K562 (cell line): Measurements from ENCODE around the gene PIGQ. TPM values are rescaled to one million over a fixed set of nuclear protein-coding genes. Genes with fewer than 3 reads are reported as not detected.
A peak's percentile ranks its signal among the peaks of the same experiment; 100 is the strongest.

Source experiments
- CSDE1 ChIP-seq, 2 experiments: fragments of 450-650 bp; IDR thresholded peaks; 2 replicates each; pipeline ENCODE4 v1.6.1; 2016; ENCODE audit warnings: mild to moderate bottlenecking in 1 of 2
- FOXJ2 ChIP-seq: fragments of 200-800 bp; sonication (Bioruptor generic); IDR thresholded peaks from 2 replicates; pipeline ENCODE4 v1.6.1; 2016; ENCODE audit warnings: missing genetic modification characterization, missing compliant biosample characterization
- MCM3 ChIP-seq: fragments of 450-650 bp; IDR thresholded peaks from 2 replicates; pipeline ENCODE4 v1.6.1; 2016
- POLR2G ChIP-seq: fragments of 200-400 bp; formaldehyde crosslinking; IDR thresholded peaks from 2 replicates; pipeline ENCODE4 v1.6.1; 2017; ENCODE audit warnings: low read depth, mild to moderate bottlenecking, antibody characterized with exemption, low read length, moderate library complexity
- ZFP36 ChIP-seq: fragments of 150-350 bp; IDR thresholded peaks from 2 replicates; pipeline ENCODE4 v1.6.1; 2018; ENCODE audit warnings: low read length, low read depth; ENCODE audit not compliant: partially characterized antibody
- ZNF23 ChIP-seq: fragments of 250-450 bp; sonication (Bioruptor Pico); IDR thresholded peaks from 2 replicates; pipeline ENCODE4 v1.4.0; 2020; ENCODE audit warnings: mild to moderate bottlenecking
- polyA plus RNA-seq, 8 experiments: library from polyadenylated mRNA; depleted of rRNA in 4 of 8; stranded (reverse) in 5 of 8; unstranded in 3 of 8; fragments of >200 nt; fragmentation: Nextera tagmentation in 2 of 8; fragmentation: Illumina TruSeq in 1 of 8; extraction: Ambion mirVana in 2 of 8; extraction: Trizol in 1 of 8; gene quantifications; 2 replicates each; pipeline versions ENCODE4 v1.2.1 to v1.2.3, GENCODE V29; 2011 to 2014; ENCODE audit warnings: inconsistent platforms in 1 of 8, missing spikeins in 1 of 8
- total RNA-seq, 7 experiments: library from RNA; depleted of rRNA in 6 of 7; stranded (reverse); fragments of >200 nt in 6 of 7; fragmentation: Illumina TruSeq in 2 of 7; extraction: Trizol in 2 of 7; gene quantifications; 2 replicates each; pipeline versions ENCODE4 v1.2.1 to v1.2.3, GENCODE V29; 2011 to 2021; ENCODE audit warnings: low replicate concordance in 1 of 7
- TF ChIP-seq, protein P1 (sequence below), 3 experiments: fragments of 200-800 bp in 1 of 3; sonication (Bioruptor generic) in 1 of 3; sonication (generic) in 1 of 3; formaldehyde crosslinking in 1 of 3; IDR thresholded peaks; 2 replicates each; pipeline versions ENCODE4 v1.6.1 to v1.8.0; 2016 to 2022; ENCODE audit warnings: mild to moderate bottlenecking in 2 of 3, missing compliant biosample characterization in 2 of 3, missing genetic modification characterization in 2 of 3, missing genetic modification reagents in 1 of 3
- TF ChIP-seq, protein P2 (sequence below): fragments of 150-350 bp; IDR thresholded peaks from 2 replicates; pipeline ENCODE4 v1.6.1; 2014; ENCODE audit warnings: low read depth, mild to moderate bottlenecking, low read length, borderline replicate concordance
- TF ChIP-seq, protein P3 (sequence below): fragments of 250-450 bp; sonication (Bioruptor Pico); IDR thresholded peaks from 2 replicates; pipeline ENCODE4 v1.5.1; 2021; ENCODE audit warnings: mild to moderate bottlenecking
- TF ChIP-seq, protein P4 (sequence below): sonication (generic); formaldehyde crosslinking; IDR thresholded peaks from 2 replicates; pipeline ENCODE4 v1.8.1; 2023; ENCODE audit warnings: mild to moderate bottlenecking, missing genetic modification reagents
- TF ChIP-seq, protein P5 (sequence below): fragments of 450-650 bp; conservative IDR thresholded peaks from 2 replicates; pipeline ENCODE4 v1.6.1; 2016; ENCODE audit warnings: missing genetic modification characterization, low read depth, mild to moderate bottlenecking, missing compliant biosample characterization, moderate library complexity
- TF ChIP-seq, protein P6 (sequence below): fragments of 450-650 bp; IDR thresholded peaks from 2 replicates; pipeline ENCODE4 v1.6.1; 2017; ENCODE audit warnings: antibody characterized with exemption
- TF ChIP-seq, protein P7 (sequence below): fragments of 250-450 bp; sonication (Bioruptor Pico); IDR thresholded peaks from 2 replicates; pipeline ENCODE4 v1.9.0; 2021; ENCODE audit warnings: mild to moderate bottlenecking, inconsistent platforms

The PIGQ gene
- total and polyA plus RNA-seq, 9 of the 15 experiments (the other 6 are each of a cell fraction or from before 2014, with no cell fraction given): 0.20 to 49.6 (median 11.7) TPM

DNA sequence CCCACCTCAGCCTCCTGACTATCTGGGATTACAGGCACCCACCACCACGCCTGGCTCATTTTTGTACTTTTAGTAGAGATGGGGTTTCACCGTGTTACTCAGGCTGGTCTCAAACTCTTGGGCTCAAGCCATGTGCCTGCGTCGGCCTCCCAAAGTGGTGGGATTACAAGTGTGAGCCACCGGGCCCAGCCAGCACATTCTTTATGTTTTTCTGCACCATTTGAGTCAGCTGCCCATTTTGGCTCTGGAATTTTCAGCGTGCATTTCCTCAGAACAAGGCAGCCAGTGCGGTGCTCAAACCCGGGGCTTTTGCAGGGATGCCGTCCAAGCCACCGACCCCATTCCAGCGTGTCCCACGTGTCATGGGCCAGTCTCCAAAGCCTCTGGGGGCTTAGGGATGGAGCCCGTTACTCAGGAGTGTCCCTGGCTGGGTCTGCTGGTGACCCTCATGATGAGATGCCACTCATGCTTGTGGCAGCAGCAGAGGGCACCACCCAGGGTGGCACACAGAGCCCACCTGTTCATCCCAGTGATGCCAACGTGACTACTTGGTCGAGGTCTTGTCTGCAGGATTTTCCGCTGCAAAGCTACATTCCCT is 16.4 kb downstream of the PIGQ start (continued):
- TF ChIP-seq, protein P1, sequence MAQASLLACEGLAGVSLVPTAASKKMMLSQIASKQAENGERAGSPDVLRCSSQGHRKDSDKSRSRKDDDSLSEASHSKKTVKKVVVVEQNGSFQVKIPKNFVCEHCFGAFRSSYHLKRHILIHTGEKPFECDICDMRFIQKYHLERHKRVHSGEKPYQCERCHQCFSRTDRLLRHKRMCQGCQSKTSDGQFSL (CRISPR knock-in tag; IDR thresholded peaks at IDR 0.05): no peak
- TF ChIP-seq, protein P1 (tag; IDR thresholded peaks at IDR 0.05): no peak
- TF ChIP-seq, protein P2, sequence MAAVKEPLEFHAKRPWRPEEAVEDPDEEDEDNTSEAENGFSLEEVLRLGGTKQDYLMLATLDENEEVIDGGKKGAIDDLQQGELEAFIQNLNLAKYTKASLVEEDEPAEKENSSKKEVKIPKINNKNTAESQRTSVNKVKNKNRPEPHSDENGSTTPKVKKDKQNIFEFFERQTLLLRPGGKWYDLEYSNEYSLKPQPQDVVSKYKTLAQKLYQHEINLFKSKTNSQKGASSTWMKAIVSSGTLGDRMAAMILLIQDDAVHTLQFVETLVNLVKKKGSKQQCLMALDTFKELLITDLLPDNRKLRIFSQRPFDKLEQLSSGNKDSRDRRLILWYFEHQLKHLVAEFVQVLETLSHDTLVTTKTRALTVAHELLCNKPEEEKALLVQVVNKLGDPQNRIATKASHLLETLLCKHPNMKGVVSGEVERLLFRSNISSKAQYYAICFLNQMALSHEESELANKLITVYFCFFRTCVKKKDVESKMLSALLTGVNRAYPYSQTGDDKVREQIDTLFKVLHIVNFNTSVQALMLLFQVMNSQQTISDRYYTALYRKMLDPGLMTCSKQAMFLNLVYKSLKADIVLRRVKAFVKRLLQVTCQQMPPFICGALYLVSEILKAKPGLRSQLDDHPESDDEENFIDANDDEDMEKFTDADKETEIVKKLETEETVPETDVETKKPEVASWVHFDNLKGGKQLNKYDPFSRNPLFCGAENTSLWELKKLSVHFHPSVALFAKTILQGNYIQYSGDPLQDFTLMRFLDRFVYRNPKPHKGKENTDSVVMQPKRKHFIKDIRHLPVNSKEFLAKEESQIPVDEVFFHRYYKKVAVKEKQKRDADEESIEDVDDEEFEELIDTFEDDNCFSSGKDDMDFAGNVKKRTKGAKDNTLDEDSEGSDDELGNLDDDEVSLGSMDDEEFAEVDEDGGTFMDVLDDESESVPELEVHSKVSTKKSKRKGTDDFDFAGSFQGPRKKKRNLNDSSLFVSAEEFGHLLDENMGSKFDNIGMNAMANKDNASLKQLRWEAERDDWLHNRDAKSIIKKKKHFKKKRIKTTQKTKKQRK: no peak
- TF ChIP-seq, protein P3, sequence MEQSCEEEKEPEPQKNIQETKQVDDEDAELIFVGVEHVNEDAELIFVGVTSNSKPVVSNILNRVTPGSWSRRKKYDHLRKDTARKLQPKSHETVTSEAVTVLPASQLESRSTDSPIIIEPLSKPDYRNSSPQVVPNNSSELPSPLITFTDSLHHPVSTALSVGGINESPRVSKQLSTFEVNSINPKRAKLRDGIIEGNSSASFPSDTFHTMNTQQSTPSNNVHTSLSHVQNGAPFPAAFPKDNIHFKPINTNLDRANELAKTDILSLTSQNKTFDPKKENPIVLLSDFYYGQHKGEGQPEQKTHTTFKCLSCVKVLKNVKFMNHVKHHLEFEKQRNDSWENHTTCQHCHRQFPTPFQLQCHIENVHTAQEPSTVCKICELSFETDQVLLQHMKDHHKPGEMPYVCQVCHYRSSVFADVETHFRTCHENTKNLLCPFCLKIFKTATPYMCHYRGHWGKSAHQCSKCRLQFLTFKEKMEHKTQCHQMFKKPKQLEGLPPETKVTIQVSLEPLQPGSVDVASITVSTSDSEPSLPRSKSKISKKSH (CRISPR knock-in tag): no peak
- TF ChIP-seq ZFP36 (no peak), CSDE1 (IDR thresholded peaks at IDR 0.05) (no peak), ZNF23 (CRISPR knock-in tag) (no peak), POLR2G (peak; percentile 57; the same call in 1 of the 2 replicates), MCM3 (no peak), FOXJ2 (tag) (no peak)
- TF ChIP-seq, protein P4, sequence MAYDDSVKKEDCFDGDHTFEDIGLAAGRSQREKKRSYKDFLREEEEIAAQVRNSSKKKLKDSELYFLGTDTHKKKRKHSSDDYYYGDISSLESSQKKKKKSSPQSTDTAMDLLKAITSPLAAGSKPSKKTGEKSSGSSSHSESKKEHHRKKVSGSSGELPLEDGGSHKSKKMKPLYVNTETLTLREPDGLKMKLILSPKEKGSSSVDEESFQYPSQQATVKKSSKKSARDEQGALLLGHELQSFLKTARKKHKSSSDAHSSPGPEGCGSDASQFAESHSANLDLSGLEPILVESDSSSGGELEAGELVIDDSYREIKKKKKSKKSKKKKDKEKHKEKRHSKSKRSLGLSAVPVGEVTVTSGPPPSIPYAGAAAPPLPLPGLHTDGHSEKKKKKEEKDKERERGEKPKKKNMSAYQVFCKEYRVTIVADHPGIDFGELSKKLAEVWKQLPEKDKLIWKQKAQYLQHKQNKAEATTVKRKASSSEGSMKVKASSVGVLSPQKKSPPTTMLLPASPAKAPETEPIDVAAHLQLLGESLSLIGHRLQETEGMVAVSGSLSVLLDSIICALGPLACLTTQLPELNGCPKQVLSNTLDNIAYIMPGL (CRISPR knock-in tag): no peak
- TF ChIP-seq, protein P5, sequence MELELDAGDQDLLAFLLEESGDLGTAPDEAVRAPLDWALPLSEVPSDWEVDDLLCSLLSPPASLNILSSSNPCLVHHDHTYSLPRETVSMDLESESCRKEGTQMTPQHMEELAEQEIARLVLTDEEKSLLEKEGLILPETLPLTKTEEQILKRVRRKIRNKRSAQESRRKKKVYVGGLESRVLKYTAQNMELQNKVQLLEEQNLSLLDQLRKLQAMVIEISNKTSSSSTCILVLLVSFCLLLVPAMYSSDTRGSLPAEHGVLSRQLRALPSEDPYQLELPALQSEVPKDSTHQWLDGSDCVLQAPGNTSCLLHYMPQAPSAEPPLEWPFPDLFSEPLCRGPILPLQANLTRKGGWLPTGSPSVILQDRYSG: no peak
- TF ChIP-seq, protein P6, sequence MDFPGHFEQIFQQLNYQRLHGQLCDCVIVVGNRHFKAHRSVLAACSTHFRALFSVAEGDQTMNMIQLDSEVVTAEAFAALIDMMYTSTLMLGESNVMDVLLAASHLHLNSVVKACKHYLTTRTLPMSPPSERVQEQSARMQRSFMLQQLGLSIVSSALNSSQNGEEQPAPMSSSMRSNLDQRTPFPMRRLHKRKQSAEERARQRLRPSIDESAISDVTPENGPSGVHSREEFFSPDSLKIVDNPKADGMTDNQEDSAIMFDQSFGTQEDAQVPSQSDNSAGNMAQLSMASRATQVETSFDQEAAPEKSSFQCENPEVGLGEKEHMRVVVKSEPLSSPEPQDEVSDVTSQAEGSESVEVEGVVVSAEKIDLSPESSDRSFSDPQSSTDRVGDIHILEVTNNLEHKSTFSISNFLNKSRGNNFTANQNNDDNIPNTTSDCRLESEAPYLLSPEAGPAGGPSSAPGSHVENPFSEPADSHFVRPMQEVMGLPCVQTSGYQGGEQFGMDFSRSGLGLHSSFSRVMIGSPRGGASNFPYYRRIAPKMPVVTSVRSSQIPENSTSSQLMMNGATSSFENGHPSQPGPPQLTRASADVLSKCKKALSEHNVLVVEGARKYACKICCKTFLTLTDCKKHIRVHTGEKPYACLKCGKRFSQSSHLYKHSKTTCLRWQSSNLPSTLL: no peak
- TF ChIP-seq, protein P7, sequence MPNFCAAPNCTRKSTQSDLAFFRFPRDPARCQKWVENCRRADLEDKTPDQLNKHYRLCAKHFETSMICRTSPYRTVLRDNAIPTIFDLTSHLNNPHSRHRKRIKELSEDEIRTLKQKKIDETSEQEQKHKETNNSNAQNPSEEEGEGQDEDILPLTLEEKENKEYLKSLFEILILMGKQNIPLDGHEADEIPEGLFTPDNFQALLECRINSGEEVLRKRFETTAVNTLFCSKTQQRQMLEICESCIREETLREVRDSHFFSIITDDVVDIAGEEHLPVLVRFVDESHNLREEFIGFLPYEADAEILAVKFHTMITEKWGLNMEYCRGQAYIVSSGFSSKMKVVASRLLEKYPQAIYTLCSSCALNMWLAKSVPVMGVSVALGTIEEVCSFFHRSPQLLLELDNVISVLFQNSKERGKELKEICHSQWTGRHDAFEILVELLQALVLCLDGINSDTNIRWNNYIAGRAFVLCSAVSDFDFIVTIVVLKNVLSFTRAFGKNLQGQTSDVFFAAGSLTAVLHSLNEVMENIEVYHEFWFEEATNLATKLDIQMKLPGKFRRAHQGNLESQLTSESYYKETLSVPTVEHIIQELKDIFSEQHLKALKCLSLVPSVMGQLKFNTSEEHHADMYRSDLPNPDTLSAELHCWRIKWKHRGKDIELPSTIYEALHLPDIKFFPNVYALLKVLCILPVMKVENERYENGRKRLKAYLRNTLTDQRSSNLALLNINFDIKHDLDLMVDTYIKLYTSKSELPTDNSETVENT (CRISPR knock-in tag): no peak
